ENCODE data around the gene NTSR1. TPM values are rescaled to one million over a fixed set of nuclear protein-coding genes. Genes with fewer than 3 reads are reported as not detected.

Gene NTSR1
- total and polyA plus RNA-seq, 2 of the 8 experiments (the other 6 are each of a cell fraction or from before 2014, with no cell fraction given): 0.53 to 0.89 TPM

DNA sequence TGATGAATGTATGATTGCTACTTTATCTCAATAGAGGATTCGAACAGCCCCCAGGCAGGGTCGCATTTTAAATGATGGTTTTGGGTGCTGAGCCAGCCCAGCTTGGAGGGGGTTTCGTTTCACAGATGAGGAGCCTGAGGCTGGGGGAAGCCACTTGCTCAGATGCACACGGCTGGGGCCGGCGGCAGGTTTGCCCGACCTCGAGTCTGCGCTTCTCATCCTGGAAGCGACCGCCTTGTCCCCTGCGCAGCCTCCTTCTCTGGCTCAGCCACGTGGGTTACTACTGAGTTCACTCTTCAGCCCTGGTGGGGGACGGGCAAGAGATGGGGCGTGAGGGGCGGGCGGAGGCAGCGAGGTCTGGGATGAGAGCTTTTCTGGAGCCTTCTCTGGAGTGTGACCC is 25.3 kb downstream of the NTSR1 start (continued):
- no peak for TF ChIP-seq USF2 (IDR thresholded peaks at IDR 0.05; ENCODE audit: low read length)
- TF ChIP-seq RBBP5 (IDR thresholded peaks at IDR 0.05; ENCODE audit: borderline replicate concordance, low read depth, low read length): no peak
- no peak for TF ChIP-seq TBP (IDR thresholded peaks at IDR 0.05; ENCODE audit: low read depth, low read length)
- no peak for TF ChIP-seq TAF7 (optimal IDR thresholded peaks at IDR 0.05; ENCODE audit: borderline replicate concordance, low read depth, low read length)
- no peak for TF ChIP-seq HDAC6 (IDR thresholded peaks at IDR 0.05; ENCODE audit: low read depth, low read length)
- TF ChIP-seq JUN (IDR thresholded peaks at IDR 0.05; ENCODE audit: low read depth, low read length): no peak
- TF ChIP-seq ATF2 (IDR thresholded peaks at IDR 0.05; ENCODE audit: low read length): no peak
- TF ChIP-seq BACH1 (IDR thresholded peaks at IDR 0.05; ENCODE audit: low read length): no peak
